CD4-positive, alpha-beta T cell (primary cell): Measurements from ENCODE around the gene MTMR12. TPM values are rescaled to one million over a fixed set of nuclear protein-coding genes. Genes with fewer than 3 reads are reported as not detected.

Experiments
- ATAC-seq: fragments of 200-7000 bp; cut with Tn5 transposase; one replicate; pipeline ENCODE4 v1.10.0; 2022; ENCODE audit warnings: mild to moderate bottlenecking; ENCODE audit not compliant: poor library complexity
- CTCF ChIA-PET: fragments of 350-600 bp; sonication (Branson Sonifier 250); formaldehyde crosslinking; loops from one replicate; lab custom pipeline; 2021; ENCODE audit warnings: antibody characterized with exemption, inconsistent platforms; lab: Charles Lee
- POLR2A ChIA-PET: fragments of 350-600 bp; sonication (Branson Sonifier 250); formaldehyde crosslinking; loops from one replicate; lab custom pipeline; 2021; ENCODE audit warnings: antibody characterized with exemption, inconsistent platforms; lab: Charles Lee
- DNase-seq, 14 experiments: peaks; one replicate each; pipeline ENCODE4 v3.0.0-alpha.2; 2013 to 2020; ENCODE audit warnings: mixed read lengths in 2 of 14
- H3K27ac ChIP-seq, 2 donors: one replicate each; pipeline versions ENCODE4 v1.5.1 to v1.7.0; 2013; ENCODE audit warnings: low read length in 2 of 2, low read depth in 1 of 2, mild to moderate bottlenecking in 1 of 2
- H3K27me3 ChIP-seq, 2 experiments: 1 replicate in 1 of 2; 2 replicates in 1 of 2; pipeline versions ENCODE4 v1.6.1 to v1.7.0; 2013; ENCODE audit warnings: low read length in 2 of 2, control low read depth in 1 of 2, mild to moderate bottlenecking in 1 of 2, moderate library complexity in 1 of 2; ENCODE audit not compliant: insufficient read depth in 2 of 2, control insufficient read depth in 1 of 2
- H3K36me3 ChIP-seq: one replicate; pipeline ENCODE4 v1.6.1; 2013; ENCODE audit warnings: low read length, control low read depth; ENCODE audit not compliant: insufficient read depth
- H3K4me1 ChIP-seq: one replicate; pipeline ENCODE4 v1.6.1; 2013; ENCODE audit warnings: low read length, control low read depth; ENCODE audit not compliant: insufficient read depth
- H3K4me3 ChIP-seq: one replicate; pipeline ENCODE4 v1.5.1; 2013; ENCODE audit warnings: mild to moderate bottlenecking, low read length, moderate library complexity
- H3K9me3 ChIP-seq, 2 experiments: 1 replicate in 1 of 2; 2 replicates in 1 of 2; pipeline versions ENCODE4 v1.6.1 to v1.7.0; 2013; ENCODE audit warnings: low read length in 2 of 2, mild to moderate bottlenecking in 2 of 2, control low read depth in 1 of 2, moderate library complexity in 1 of 2; ENCODE audit not compliant: control insufficient read depth in 1 of 2, insufficient read depth in 1 of 2
- H3K27ac Mint-ChIP-seq: one replicate; pipeline ENCODE4 v1.8.0; 2020; ENCODE audit warnings: mixed read lengths
- H3K27me3 Mint-ChIP-seq: one replicate; pipeline ENCODE4 v1.8.0; 2021; ENCODE audit warnings: mixed read lengths
- H3K36me3 Mint-ChIP-seq: one replicate; pipeline ENCODE4 v1.8.0; 2021; ENCODE audit warnings: low read depth, mixed read lengths
- H3K4me1 Mint-ChIP-seq: one replicate; pipeline ENCODE4 v1.8.0; 2021; ENCODE audit warnings: low read depth, mixed read lengths
- H3K4me3 Mint-ChIP-seq: one replicate; pipeline ENCODE4 v1.8.0; 2020; ENCODE audit warnings: mild to moderate bottlenecking, mixed read lengths
- H3K9me3 Mint-ChIP-seq: one replicate; pipeline ENCODE4 v1.8.0; 2020; ENCODE audit warnings: mixed read lengths
- intact Hi-C, 2 experiments: fragments of 100-400 bp; cut with DNase I in 1 of 2; cut with micrococcal nuclease in 1 of 2; formaldehyde crosslinking; loops; one replicate each; pipeline versions ENCODE4 v1.15.1 to v1.9.0; 2023 to 2025; cut with DNase I, micrococcal nuclease
- total RNA-seq, 174 experiments: library from RNA in 2 of 174; stranded (reverse) in 2 of 174; gene quantifications; one replicate each; pipeline ENCODE4 v1.2.3 and lab custom pipeline; 2021 to 2026
- TF ChIP-seq, protein P1 (sequence below): fragments of 200-600 bp; IDR thresholded peaks from one replicate; pipeline ENCODE4 v1.8.0; 2022; ENCODE audit warnings: antibody characterized with exemption, mild to moderate bottlenecking

Gene MTMR12
- total RNA-seq, 2 experiments from 2014 or later = 15.9 to 18.3 TPM

DNA sequence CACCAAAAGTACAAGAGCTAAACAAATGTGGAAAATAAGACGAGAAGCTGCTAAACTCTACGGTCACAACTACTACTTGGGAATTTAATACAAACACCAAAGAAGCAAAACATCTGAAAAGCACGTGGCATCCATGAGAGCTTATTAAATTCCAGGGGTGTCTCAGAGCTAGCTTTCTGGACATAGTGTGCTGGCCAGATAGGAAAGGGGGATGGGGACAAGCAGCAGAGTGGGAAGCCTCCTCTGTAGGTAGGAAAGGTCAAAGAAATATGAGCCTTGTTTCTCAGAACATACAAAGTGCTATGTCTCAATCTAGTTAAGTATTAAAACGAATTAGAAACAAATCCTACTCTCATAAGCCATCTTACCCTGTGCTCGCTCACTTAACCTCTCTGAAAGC lies 87.3 kb downstream of the MTMR12 start:
- H3K4me3 Mint-ChIP-seq = no peak overlapping the region
- no peak overlapping the region for H3K27ac Mint-ChIP-seq
- Histone ChIP-seq H3K36me3 (peaks cover 17% of the 10 kb centered on the region), H3K27ac (no peak overlapping the region), H3K4me1 (no peaks in the 10 kb centered on the region), H3K4me3 (no peak overlapping the region), H3K27me3 (no peaks in the 10 kb centered on the region), H3K9me3 (no peaks in the 10 kb centered on the region)
- no peaks in the 10 kb centered on the region for H3K9me3 Mint-ChIP-seq
- H3K27me3 Mint-ChIP-seq = no peaks in the 10 kb centered on the region
- peaks cover 20% of the 10 kb centered on the region for H3K36me3 Mint-ChIP-seq
- no peak for ATAC-seq
- TF ChIP-seq, protein P1, sequence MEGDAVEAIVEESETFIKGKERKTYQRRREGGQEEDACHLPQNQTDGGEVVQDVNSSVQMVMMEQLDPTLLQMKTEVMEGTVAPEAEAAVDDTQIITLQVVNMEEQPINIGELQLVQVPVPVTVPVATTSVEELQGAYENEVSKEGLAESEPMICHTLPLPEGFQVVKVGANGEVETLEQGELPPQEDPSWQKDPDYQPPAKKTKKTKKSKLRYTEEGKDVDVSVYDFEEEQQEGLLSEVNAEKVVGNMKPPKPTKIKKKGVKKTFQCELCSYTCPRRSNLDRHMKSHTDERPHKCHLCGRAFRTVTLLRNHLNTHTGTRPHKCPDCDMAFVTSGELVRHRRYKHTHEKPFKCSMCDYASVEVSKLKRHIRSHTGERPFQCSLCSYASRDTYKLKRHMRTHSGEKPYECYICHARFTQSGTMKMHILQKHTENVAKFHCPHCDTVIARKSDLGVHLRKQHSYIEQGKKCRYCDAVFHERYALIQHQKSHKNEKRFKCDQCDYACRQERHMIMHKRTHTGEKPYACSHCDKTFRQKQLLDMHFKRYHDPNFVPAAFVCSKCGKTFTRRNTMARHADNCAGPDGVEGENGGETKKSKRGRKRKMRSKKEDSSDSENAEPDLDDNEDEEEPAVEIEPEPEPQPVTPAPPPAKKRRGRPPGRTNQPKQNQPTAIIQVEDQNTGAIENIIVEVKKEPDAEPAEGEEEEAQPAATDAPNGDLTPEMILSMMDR = no peak
- ChIA-PET POLR2A (no interaction called here), CTCF (no interaction called here)
- DNase-seq = no peak
- intact Hi-C loops = no loop called here
- H3K4me1 Mint-ChIP-seq = no peaks in the 10 kb centered on the region

DNA sequence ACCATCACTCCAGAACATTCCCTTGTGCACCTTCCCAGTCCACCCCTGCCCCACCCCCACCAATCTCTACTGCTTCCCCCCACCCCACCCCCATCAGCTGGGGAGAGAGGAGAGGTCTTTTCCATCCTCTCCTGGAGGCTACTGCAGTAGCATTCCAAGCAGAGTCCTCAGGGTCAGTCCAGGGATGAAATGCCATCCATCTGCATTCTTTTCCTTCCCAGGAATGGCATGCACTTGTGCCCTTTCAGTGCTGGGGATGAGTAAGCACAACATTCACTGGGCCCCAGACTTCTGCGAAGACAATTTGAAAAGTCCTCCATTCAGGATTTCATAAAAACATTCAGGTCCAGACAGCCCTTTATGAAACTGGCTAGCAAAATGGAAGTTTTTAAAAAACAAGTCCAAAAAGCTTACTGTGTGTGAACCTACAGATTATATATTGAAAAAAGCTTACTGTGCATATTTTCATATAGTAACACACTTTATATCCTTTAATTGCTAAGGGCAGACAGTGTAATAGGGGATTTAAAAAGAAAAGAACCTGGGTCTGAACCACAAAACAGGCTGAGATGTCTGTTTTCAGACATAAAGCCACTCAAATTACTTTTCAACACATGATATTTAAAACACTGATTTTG lies 88.6 kb downstream of the MTMR12 start:
- H3K36me3 Mint-ChIP-seq = peaks cover 7% of the 10 kb centered on the region
- DNase-seq (no peak), ATAC-seq (no peak)
- CTCF ChIA-PET = no interaction called here
- no peaks in the 10 kb centered on the region for H3K4me1 Mint-ChIP-seq
- H3K27me3 ChIP-seq = no peaks in the 10 kb centered on the region
- no peaks in the 10 kb centered on the region for H3K4me1 ChIP-seq
- H3K27me3 Mint-ChIP-seq = no peaks in the 10 kb centered on the region
- H3K36me3 ChIP-seq = peaks cover 5% of the 10 kb centered on the region
- intact Hi-C loops = no loop called here
- no peak overlapping the region for H3K27ac Mint-ChIP-seq
- no peak overlapping the region for H3K4me3 Mint-ChIP-seq
- POLR2A ChIA-PET = interaction anchor here (0.6 to 1.2 kb wide), 2 partner anchors 20 to 50 kb away, joined by 3 read pairs; partner anchors contain the start of gene GOLPH3
- no peak overlapping the region for H3K4me3 ChIP-seq
- TF ChIP-seq, protein P1 = no peak
- H3K9me3 Mint-ChIP-seq = no peaks in the 10 kb centered on the region
- H3K27ac ChIP-seq = no peak overlapping the region
- H3K9me3 ChIP-seq = no peaks in the 10 kb centered on the region

DNA sequence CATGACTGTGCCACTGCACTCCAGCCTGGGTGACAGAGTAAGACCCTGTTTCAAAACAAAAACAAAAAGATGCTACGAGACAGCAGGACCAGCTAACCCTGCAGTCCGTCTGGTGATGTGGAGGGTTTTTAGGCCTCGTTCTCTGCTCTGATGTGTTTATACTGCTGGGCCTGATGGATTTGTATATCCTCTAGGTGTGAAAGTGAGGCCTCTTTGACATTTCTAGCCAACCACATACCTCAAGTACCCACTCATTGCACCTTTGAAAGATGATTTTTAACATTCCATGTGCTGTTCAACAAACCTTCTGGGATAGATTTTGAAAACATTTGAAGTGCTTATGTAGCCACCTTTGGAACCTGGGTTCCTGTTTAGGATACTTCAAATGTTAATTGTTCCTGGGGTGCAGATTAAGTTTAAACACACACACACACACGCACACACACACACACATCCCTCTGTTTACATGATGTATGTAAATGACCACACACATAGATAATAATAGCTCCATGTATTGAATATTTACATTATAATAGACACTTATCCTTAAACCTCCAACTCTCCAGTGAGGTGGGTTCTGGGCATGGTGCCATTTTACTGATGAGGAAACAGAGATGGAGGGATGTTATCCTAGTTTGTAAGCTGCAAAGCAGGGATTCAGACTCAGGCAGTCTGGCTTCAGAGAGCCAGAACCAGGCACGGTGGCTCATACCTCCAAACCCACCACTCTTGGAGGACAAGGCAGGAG lies 89.8 kb downstream of the MTMR12 start:
- Histone ChIP-seq H3K4me1 (no peaks in the 10 kb centered on the region), H3K4me3 (no peak overlapping the region), H3K27me3 (no peaks in the 10 kb centered on the region), H3K36me3 (peaks cover 3% of the 10 kb centered on the region), H3K27ac (no peak overlapping the region), H3K9me3 (no peaks in the 10 kb centered on the region)
- ChIA-PET CTCF (no interaction called here), POLR2A (interaction anchor here (0.7 kb wide), 1 partner anchor 49 kb away, joined by 3 read pairs; the partner anchor contains the start of gene GOLPH3)
- Mint-ChIP-seq H3K4me3 (no peak overlapping the region), H3K9me3 (no peaks in the 10 kb centered on the region), H3K27me3 (no peaks in the 10 kb centered on the region), H3K27ac (no peak overlapping the region), H3K4me1 (no peaks in the 10 kb centered on the region), H3K36me3 (no peaks in the 10 kb centered on the region)
- TF ChIP-seq, protein P1 = no peak
- intact Hi-C loops = no loop called here
- no peak for DNase-seq
- ATAC-seq = no peak
